ENCODE measurements around the gene METTL15. TPM values are rescaled to one million over a fixed set of nuclear protein-coding genes. Genes with fewer than 3 reads are reported as not detected.

The METTL15 gene
- total RNA-seq, 1 experiment from 2014 or later, result 31.3 TPM

GRCh38 chr11:28346209-28346608, 238.0 kb downstream of the METTL15 start:
- peaks cover 6% of the 10 kb centered on the region for H3K4me1 ChIP-seq (ENCODE audit: insufficient read depth, low read length, poor library complexity, severe bottlenecking)
- BruUV-seq (replicated peaks), result no TSS peak
- TF ChIP-seq CTCF (conservative IDR thresholded peaks at IDR 0.05; ENCODE audit: low read depth, low read length) (no peak), EZH2 (IDR thresholded peaks at IDR 0.05; ENCODE audit: borderline replicate concordance, low read depth, low read length, poor library complexity, severe bottlenecking) (no peak)
- no peak overlapping the region for H3K4me3 ChIP-seq (ENCODE audit: low read depth, low read length, poor library complexity, severe bottlenecking)
- no peaks in the 10 kb centered on the region for H3K27me3 ChIP-seq (replicated peaks; ENCODE audit: insufficient read depth, low read depth, low read length, poor library complexity)
- intact Hi-C loops (cut with micrococcal nuclease; ENCODE audit: unreplicated experiment), result no loop called here
- H3K36me3 ChIP-seq (ENCODE audit: insufficient read depth, low read length, poor library complexity, severe bottlenecking), result no peaks in the 10 kb centered on the region
- DNase-seq (ENCODE audit: low spot score), result peak; percentile 38
- CTCF ChIA-PET, result no interaction called here
- POLR2A ChIA-PET (ENCODE audit: low non-redundant PET), result no interaction called here
- H3K9me3 ChIP-seq (ENCODE audit: low read depth, low read length, poor library complexity, severe bottlenecking), result no peaks in the 10 kb centered on the region
- H3K27ac ChIP-seq (ENCODE audit: low read depth, low read length, poor library complexity, severe bottlenecking), result no peak overlapping the region

- Histone ChIP-seq H3K36me3 (ENCODE audit: insufficient read depth, low read length, poor library complexity, severe bottlenecking) (no peaks in the 10 kb centered on the region), H3K27ac (ENCODE audit: low read depth, low read length, poor library complexity, severe bottlenecking) (no peak overlapping the region), H3K4me3 (ENCODE audit: low read depth, low read length, poor library complexity, severe bottlenecking) (no peak overlapping the region), H3K4me1 (ENCODE audit: insufficient read depth, low read length, poor library complexity, severe bottlenecking) (peaks cover 6% of the 10 kb centered on the region), H3K27me3 (replicated peaks; ENCODE audit: insufficient read depth, low read depth, low read length, poor library complexity) (no peaks in the 10 kb centered on the region), H3K9me3 (ENCODE audit: low read depth, low read length, poor library complexity, severe bottlenecking) (no peaks in the 10 kb centered on the region)
- TF ChIP-seq CTCF (conservative IDR thresholded peaks at IDR 0.05; ENCODE audit: low read depth, low read length), result no peak
- no peak for TF ChIP-seq EZH2 (IDR thresholded peaks at IDR 0.05; ENCODE audit: borderline replicate concordance, low read depth, low read length, poor library complexity, severe bottlenecking)
- BruUV-seq (replicated peaks), result no TSS peak
- ChIA-PET CTCF (no interaction called here), POLR2A (ENCODE audit: low non-redundant PET) (no interaction called here)
- DNase-seq (ENCODE audit: low spot score), result no peak
- intact Hi-C loops (cut with micrococcal nuclease; ENCODE audit: unreplicated experiment), result no loop called here
These were observed 238.5 kb downstream of the METTL15 start for GRCh38 chr11:28346721-28347120.

GRCh38 chr11:28347371-28347770, 239.2 kb downstream of the METTL15 start:
- BruUV-seq (replicated peaks), result no TSS peak
- no peak for TF ChIP-seq CTCF (conservative IDR thresholded peaks at IDR 0.05; ENCODE audit: low read depth, low read length)
- TF ChIP-seq EZH2 (IDR thresholded peaks at IDR 0.05; ENCODE audit: borderline replicate concordance, low read depth, low read length, poor library complexity, severe bottlenecking), result no peak
- intact Hi-C loops (cut with micrococcal nuclease; ENCODE audit: unreplicated experiment), result no loop called here

More at GRCh38 chr11:28347371-28347770, 239.2 kb downstream of the METTL15 start:
- ChIA-PET POLR2A (ENCODE audit: low non-redundant PET) (no interaction called here), CTCF (no interaction called here)
- H3K9me3 ChIP-seq (ENCODE audit: low read depth, low read length, poor library complexity, severe bottlenecking), result no peaks in the 10 kb centered on the region
- peaks cover 6% of the 10 kb centered on the region for H3K4me1 ChIP-seq (ENCODE audit: insufficient read depth, low read length, poor library complexity, severe bottlenecking)
- DNase-seq (ENCODE audit: low spot score), result no peak
- H3K27me3 ChIP-seq (replicated peaks; ENCODE audit: insufficient read depth, low read depth, low read length, poor library complexity), result no peaks in the 10 kb centered on the region
- H3K36me3 ChIP-seq (ENCODE audit: insufficient read depth, low read length, poor library complexity, severe bottlenecking), result no peaks in the 10 kb centered on the region
- no peak overlapping the region for H3K4me3 ChIP-seq (ENCODE audit: low read depth, low read length, poor library complexity, severe bottlenecking)
- no peak overlapping the region for H3K27ac ChIP-seq (ENCODE audit: low read depth, low read length, poor library complexity, severe bottlenecking)
